ENCODE data around the gene ELF1.
"Not testable (repeated sequence)": the region's sequence is repeated elsewhere in the genome, so short reads cannot be mapped to it uniquely, and the experiment has no call there.

The ELF1 gene

DNA sequence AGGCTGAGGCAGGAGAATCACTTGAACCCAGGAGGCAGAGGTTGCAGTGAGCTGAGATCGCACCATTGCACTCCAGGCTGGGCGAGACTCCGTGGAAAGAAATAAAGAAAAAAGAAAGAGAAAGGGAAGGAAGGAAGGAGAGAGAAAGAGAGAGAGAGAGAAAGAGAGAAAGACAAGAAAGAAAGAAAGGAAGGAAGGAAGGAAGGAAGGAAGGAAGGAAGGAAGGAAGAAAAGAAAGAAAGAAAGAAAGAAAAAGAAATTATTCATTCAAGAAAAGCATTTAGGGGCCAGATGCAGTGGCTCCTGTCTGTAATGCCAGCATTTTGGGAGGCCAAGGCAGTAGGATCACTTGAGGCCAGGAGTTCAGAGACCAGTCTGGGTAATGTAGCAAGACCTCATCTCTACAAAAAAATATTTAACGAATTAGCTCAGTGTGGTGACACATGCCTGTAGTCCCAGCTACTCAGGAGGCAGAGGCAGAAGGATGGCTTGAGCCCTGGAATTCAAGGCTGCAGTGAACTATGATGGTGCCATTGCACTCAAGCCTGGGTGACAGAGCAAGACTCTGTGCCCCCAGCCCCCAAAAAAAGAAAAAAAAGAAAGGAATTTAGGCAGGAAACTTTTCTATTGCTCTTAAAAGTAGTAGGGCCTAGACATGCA is 109.4 kb downstream of the ELF1 start:
- FAIRE-seq; DNase-seq (ENCODE audit: insufficient read length, low spot score): not testable (repeated sequence)

DNA sequence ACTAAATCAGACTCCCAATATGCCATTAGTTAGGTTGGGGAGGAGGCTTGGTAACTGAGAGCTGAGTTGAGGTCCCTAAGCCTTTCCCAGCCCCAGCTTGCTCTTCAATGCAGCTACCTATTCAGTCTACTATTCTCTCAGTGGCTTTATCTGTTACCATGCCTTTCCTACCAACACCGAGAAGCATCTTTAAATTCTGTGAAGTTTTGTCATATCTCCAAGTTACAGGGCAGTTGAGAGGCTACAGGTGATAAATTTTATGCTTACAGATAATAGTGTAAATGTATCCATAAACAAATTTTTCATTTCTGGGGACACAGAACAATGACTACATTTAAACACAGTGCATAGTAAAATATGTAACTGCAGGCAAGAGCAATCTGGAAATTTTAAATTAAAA is 110.6 kb downstream of the ELF1 start:
- FAIRE-seq = no peak
- no peak for DNase-seq (ENCODE audit: insufficient read length, low spot score)

- FAIRE-seq; DNase-seq (ENCODE audit: insufficient read length, low spot score): not testable (repeated sequence)
Measured at GRCh38 chr13:40901032-40901431, 118.1 kb downstream of the ELF1 start.

GRCh38 chr13:40900568-40900967 is 118.5 kb downstream of the ELF1 start:
- DNase-seq (ENCODE audit: insufficient read length, low spot score); FAIRE-seq: not testable (repeated sequence)

GRCh38 chr13:40897053-40897452 is 122.1 kb downstream of the ELF1 start:
- DNase-seq (ENCODE audit: insufficient read length, low spot score) = no peak
- no peak for FAIRE-seq

GRCh38 chr13:40895227-40896184 is 123.6 kb downstream of the ELF1 start:
- peak; percentile 42 for FAIRE-seq

DNA sequence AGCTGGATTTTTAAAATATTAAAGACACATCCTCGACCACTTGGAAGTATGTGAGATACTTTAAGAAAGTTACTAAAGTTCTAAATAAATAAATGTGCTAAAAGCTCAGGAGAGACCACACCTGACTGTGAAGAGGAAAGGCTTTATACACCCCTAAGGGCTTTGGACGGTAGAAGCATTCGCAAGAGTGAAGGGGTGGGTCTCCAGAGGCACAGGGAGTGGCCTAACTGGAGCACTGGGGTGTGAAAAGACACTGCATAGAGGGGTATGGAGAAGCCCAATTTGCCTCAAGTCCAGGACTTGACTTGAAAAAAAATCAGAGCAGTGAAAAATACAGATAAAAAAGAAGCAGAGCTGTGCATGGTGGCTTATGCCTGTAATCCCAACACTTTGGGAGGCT is 125.5 kb downstream of the ELF1 start:
- FAIRE-seq; DNase-seq (ENCODE audit: insufficient read length, low spot score): not testable (repeated sequence)

More at GRCh38 chr13:40895227-40896184, 123.6 kb downstream of the ELF1 start:
- no peak for DNase-seq (ENCODE audit: insufficient read length, low spot score)

DNA sequence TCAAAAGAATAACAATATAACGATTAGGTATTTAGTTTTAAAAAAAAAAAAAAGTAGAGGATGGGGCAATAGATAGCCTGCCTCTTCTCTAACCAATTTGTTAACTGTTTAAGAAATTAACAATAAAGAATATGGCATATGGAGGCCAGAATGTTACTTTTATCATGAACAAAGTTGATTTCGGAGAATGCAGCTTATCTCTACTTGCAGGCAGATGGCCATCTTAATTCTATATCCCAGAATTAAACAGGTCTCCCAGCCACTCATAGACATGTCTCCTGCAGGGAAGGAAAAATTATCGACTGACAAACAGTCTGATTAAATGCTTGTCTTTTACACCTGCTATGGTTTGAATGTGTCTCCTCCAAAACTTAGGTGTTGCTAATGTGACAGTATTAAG is 133.1 kb downstream of the ELF1 start:
- DNase-seq (ENCODE audit: insufficient read length, low spot score) = no peak
- FAIRE-seq = no peak

DNA sequence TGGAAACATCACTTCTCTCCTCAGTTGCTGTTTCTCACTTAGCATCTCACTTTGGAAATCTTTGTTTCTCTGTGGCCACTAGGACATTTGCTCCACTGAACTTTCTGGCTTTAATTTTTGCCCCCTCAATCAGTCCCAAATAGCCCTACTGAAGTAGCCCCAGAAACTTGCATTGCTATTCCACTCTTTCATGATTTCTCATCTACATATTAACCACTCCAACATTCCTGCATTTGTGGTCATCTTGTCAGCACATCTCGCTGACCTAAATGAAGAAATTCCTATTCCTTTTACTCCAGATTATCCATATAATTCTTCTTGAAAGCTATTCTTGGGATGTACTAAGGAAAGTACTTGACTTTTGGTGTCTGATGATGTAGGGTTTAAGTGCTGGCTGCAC is 134.9 kb downstream of the ELF1 start:
- not testable (repeated sequence) for FAIRE-seq; DNase-seq (ENCODE audit: insufficient read length, low spot score)

All from GM19239 (cell line).